B cell (primary cell): Measurements from ENCODE around the gene ST6GALNAC2. TPM values are rescaled to one million over a fixed set of nuclear protein-coding genes. Genes with fewer than 3 reads are reported as not detected.

Source experiments
- ATAC-seq: fragments of 200-7000 bp; cut with Tn5 transposase; one replicate; pipeline ENCODE4 v1.10.0; 2021; ENCODE audit warnings: low read depth, mild to moderate bottlenecking, moderate number of reproducible peaks, moderate library complexity
- CTCF ChIA-PET: fragments of 350-600 bp; sonication (Branson Sonifier 250); formaldehyde crosslinking; loops from one replicate; lab custom pipeline; 2021; ENCODE audit warnings: antibody characterized with exemption, inconsistent platforms; lab: Charles Lee
- POLR2A ChIA-PET: fragments of 350-600 bp; sonication (Branson Sonifier 250); formaldehyde crosslinking; loops from one replicate; lab custom pipeline; 2021; ENCODE audit warnings: antibody characterized with exemption; lab: Charles Lee
- DNase-seq: peaks from one replicate; pipeline ENCODE4 v3.0.0; 2013
- H2AFZ ChIP-seq: 2 replicates; pipeline ENCODE4 v1.6.1; 2012; ENCODE audit warnings: mild to moderate bottlenecking, low read depth, low read length; ENCODE audit not compliant: insufficient read depth, poor library complexity, severe bottlenecking
- H3K27ac ChIP-seq, 2 donors: 1 replicate in 1 of 2; 2 replicates in 1 of 2; pipeline ENCODE4 v1.5.1; 2012 to 2013; ENCODE audit warnings: low read length in 2 of 2, mild to moderate bottlenecking in 2 of 2, moderate library complexity in 1 of 2
- H3K27me3 ChIP-seq, 4 experiments: fragments of 200-600 bp in 1 of 4; sonication (generic) in 1 of 4; replicated peaks in 1 of 4; 1 replicate in 2 of 4; 2 replicates in 2 of 4; pipeline versions ENCODE4 v1.6.1 to v1.7.0; 2013 to 2016; ENCODE audit warnings: low read length in 3 of 4, mild to moderate bottlenecking in 2 of 4, mixed read lengths in 1 of 4, moderate library complexity in 1 of 4; ENCODE audit not compliant: insufficient read depth in 4 of 4, control insufficient read depth in 3 of 4; ENCODE audit errors: control extremely low read depth in 1 of 4
- H3K36me3 ChIP-seq, 2 experiments: replicated peaks in 1 of 2; 1 replicate in 1 of 2; 2 replicates in 1 of 2; pipeline versions ENCODE4 v1.6.1 to v1.7.1; 2013; ENCODE audit warnings: low read length in 1 of 2; ENCODE audit not compliant: insufficient read depth in 2 of 2, control insufficient read depth in 1 of 2; ENCODE audit errors: control extremely low read depth in 1 of 2, extremely low read depth in 1 of 2
- H3K4me1 ChIP-seq, 2 donors: fragments of 200-600 bp in 1 of 2; sonication (generic) in 1 of 2; 1 replicate in 1 of 2; 2 replicates in 1 of 2; pipeline versions ENCODE4 v1.5.1 to v1.6.1; 2013 to 2017; ENCODE audit warnings: low read length in 2 of 2; ENCODE audit not compliant: control insufficient read depth in 2 of 2, insufficient read depth in 2 of 2
- H3K4me2 ChIP-seq: replicated peaks from 2 replicates; pipeline ENCODE3; 2012; ENCODE audit warnings: mild to moderate bottlenecking, low read depth, low read length; ENCODE audit not compliant: poor library complexity, severe bottlenecking
- H3K4me3 ChIP-seq, 5 experiments: fragments of 200-600 bp in 1 of 5; sonication (generic) in 1 of 5; 1 replicate in 3 of 5; 2 replicates in 2 of 5; pipeline versions ENCODE4 v1.5.1 to v1.7.0; 2011 to 2016; ENCODE audit warnings: low read length in 4 of 5, mild to moderate bottlenecking in 4 of 5, low read depth in 2 of 5, control low read depth in 1 of 5, moderate library complexity in 1 of 5; ENCODE audit not compliant: insufficient read depth in 1 of 5; ENCODE audit errors: control extremely low read depth in 1 of 5, extremely low read depth in 1 of 5
- H3K79me2 ChIP-seq: fragments of 200-600 bp; sonication (generic); one replicate; pipeline ENCODE4 v1.6.0; 2016; ENCODE audit warnings: low read length; ENCODE audit not compliant: control insufficient read depth, insufficient read depth
- H3K9ac ChIP-seq: fragments of 200-600 bp; sonication (generic); 2 replicates; pipeline ENCODE4 v1.6.1; 2017; ENCODE audit warnings: mild to moderate bottlenecking, low read length, moderate library complexity
- H3K9me3 ChIP-seq, 3 donors: one replicate each; pipeline versions ENCODE4 v1.6.1 to v1.7.1; 2013; ENCODE audit warnings: low read length in 2 of 3; ENCODE audit not compliant: control insufficient read depth in 2 of 3, insufficient read depth in 1 of 3; ENCODE audit errors: control extremely low read depth in 1 of 3
- H4K20me1 ChIP-seq: 2 replicates; pipeline ENCODE4 v1.6.0; 2012; ENCODE audit warnings: mild to moderate bottlenecking, low read length; ENCODE audit not compliant: insufficient read depth, control insufficient read depth, poor library complexity, severe bottlenecking
- H3K27ac Mint-ChIP-seq: one replicate; pipeline ENCODE4 v1.8.0; 2021; ENCODE audit warnings: mixed read lengths
- H3K27me3 Mint-ChIP-seq: one replicate; pipeline ENCODE4 v1.8.0; 2021; ENCODE audit warnings: mixed read lengths
- H3K4me1 Mint-ChIP-seq: one replicate; pipeline ENCODE4 v1.8.0; 2021; ENCODE audit warnings: mixed read lengths
- H3K4me3 Mint-ChIP-seq: one replicate; pipeline ENCODE4 v1.8.0; 2021; ENCODE audit warnings: mixed read lengths
- H3K9me3 Mint-ChIP-seq: one replicate; pipeline ENCODE4 v1.8.0; 2022; ENCODE audit warnings: mixed read lengths; ENCODE audit not compliant: insufficient read depth
- EZH2 ChIP-seq: IDR thresholded peaks from 2 replicates; pipeline ENCODE4 v1.6.1; 2012; ENCODE audit warnings: borderline replicate concordance, low read depth, mild to moderate bottlenecking, moderate library complexity, low read length; ENCODE audit not compliant: insufficient read depth, poor library complexity, severe bottlenecking
- WGBS: methylation state at CpG from one replicate; pipeline ENCODE4 v1.1.5; 2013; ENCODE audit warnings: missing lambda C conversion rate; ENCODE audit not compliant: insufficient coverage; 5-methylcytosine and 5-hydroxymethylcytosine counted together
- intact Hi-C: fragments of 100-400 bp; cut with micrococcal nuclease; formaldehyde crosslinking; loops from one replicate; pipeline ENCODE4 v1.10.0; 2022
- polyA plus RNA-seq: library from polyadenylated mRNA; depleted of rRNA; stranded (reverse); fragments of >200 nt; gene quantifications from 2 replicates; pipeline ENCODE4 v1.2.3, GENCODE V29; 2012
- total RNA-seq, 2 donors: library from RNA; stranded (reverse); fragments of 120-200 nt in 1 of 2; gene quantifications; 1 replicate in 1 of 2; 2 replicates in 1 of 2; pipeline versions ENCODE4 v1.2.3 to v1.2.4, GENCODE V29; 2013 to 2022
- TF ChIP-seq, protein P1 (sequence below): fragments of 200-600 bp; IDR thresholded peaks from one replicate; pipeline ENCODE4 v1.8.0; 2022; ENCODE audit warnings: antibody characterized with exemption, mild to moderate bottlenecking

The ST6GALNAC2 gene
- total and polyA plus RNA-seq, 2 donors (not counting 1 experiment from before 2014, with no cell fraction given), result 0.58 to 2.7 TPM

DNA sequence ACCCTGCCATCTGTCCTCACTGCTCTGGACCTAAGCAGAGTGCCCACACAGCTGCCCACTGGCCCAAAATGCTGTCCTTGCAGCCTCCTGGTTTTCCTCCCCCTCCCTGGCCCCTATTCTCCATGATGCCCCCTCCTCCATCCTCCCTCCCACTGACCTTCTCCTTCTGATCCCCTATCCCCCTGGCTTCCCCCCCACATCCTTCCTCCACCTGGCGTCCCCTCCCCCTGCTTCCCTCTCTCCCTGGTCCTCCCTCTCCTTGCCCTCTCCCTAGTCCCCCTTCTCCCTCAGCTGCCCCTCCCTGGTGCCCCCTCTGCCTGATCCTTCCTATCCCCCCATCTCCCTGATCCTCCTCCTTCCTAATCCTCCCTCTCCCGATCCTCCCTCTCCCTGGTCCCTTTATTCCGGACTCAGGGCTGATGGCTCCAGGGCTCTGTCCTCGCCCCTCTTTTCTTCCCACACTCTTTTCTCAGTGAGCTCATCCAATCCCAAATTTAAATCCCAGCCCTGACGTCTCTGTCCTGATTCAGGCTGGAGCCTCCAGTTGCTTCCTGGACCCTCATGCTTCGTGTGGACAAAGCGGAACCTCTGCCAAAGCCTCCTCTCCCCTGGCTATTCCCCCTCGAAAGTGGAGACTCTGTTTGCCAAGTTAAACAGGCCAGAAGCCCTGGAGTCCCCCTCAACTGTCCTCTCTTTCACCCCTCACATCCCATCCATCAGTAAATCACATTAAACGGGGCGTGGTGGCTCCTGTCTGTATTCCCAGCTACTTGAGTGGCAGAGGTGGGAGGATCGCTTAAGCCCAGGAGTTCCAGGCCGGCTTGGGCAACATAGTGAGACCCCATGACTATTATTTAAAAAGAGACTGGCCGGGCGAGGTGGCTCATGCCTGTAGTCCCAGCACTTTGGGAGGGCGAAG lies 66.4 kb downstream of the ST6GALNAC2 start:
- ATAC-seq (no peak), DNase-seq (no peak)
- H3K4me1 ChIP-seq, result peaks cover 20 to 28% of the 10 kb centered on the region in 2 donors
- no peak overlapping the region for H3K27ac ChIP-seq
- no peak overlapping the region for H2AFZ ChIP-seq
- Mint-ChIP-seq H3K27ac (peak overlapping the region; percentile 37), H3K4me1 (peaks cover 30% of the 10 kb centered on the region), H3K4me3 (no peak overlapping the region), H3K9me3 (no peaks in the 10 kb centered on the region), H3K27me3 (peaks cover 3% of the 10 kb centered on the region)
- ChIA-PET CTCF (interaction anchor here (0.7 to 7.5 kb wide), 8 partner anchors 9 to 373 kb away, joined by 3 to 89 read pairs (median 4); no protein-coding TSS in a partner anchor), POLR2A (interaction anchor here (0.6 to 0.7 kb wide), 3 partner anchors 9 to 21 kb away, joined by 3 to 10 read pairs (median 7); partner anchors contain the start of gene PRCD)
- H3K9ac ChIP-seq, result no peak overlapping the region
- no peaks in the 10 kb centered on the region for H3K9me3 ChIP-seq
- TF ChIP-seq, protein P1, sequence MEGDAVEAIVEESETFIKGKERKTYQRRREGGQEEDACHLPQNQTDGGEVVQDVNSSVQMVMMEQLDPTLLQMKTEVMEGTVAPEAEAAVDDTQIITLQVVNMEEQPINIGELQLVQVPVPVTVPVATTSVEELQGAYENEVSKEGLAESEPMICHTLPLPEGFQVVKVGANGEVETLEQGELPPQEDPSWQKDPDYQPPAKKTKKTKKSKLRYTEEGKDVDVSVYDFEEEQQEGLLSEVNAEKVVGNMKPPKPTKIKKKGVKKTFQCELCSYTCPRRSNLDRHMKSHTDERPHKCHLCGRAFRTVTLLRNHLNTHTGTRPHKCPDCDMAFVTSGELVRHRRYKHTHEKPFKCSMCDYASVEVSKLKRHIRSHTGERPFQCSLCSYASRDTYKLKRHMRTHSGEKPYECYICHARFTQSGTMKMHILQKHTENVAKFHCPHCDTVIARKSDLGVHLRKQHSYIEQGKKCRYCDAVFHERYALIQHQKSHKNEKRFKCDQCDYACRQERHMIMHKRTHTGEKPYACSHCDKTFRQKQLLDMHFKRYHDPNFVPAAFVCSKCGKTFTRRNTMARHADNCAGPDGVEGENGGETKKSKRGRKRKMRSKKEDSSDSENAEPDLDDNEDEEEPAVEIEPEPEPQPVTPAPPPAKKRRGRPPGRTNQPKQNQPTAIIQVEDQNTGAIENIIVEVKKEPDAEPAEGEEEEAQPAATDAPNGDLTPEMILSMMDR, result no peak
- WGBS, result 89% methylated on average over 13 of the region's 15 CpGs
- no peaks in the 10 kb centered on the region for H3K36me3 ChIP-seq
- intact Hi-C loops, result no loop called here
- no peaks in the 10 kb centered on the region for H4K20me1 ChIP-seq
- H3K27me3 ChIP-seq, result peaks cover 0 to 11% (median 1%) of the 10 kb centered on the region in 4 experiments
- no peak overlapping the region for H3K4me2 ChIP-seq
- no peak overlapping the region for H3K4me3 ChIP-seq
- H3K79me2 ChIP-seq, result no peaks in the 10 kb centered on the region

DNA sequence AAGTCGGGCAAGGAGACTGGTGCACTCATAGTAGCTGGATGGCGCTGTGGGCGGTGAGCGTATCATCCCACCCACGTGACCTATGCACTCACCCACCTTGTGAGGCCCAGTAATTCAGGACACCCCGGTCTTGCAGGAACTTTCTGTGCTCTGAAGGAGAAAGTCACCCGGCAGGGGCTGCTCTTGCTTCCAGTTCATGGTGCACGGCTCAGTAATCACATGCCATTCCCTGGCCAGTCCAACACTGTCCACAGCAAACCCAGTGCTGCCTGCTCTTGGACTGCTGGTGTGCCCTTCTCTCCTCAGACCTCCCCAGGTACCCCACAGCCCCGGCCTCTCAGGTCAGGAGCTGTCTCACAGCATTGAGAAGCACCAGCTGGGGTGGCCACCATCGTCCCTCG lies 68.0 kb downstream of the ST6GALNAC2 start:
- Histone ChIP-seq H3K27me3 (peaks cover 0 to 7% (median 1%) of the 10 kb centered on the region in 4 experiments), H4K20me1 (no peaks in the 10 kb centered on the region), H3K9ac (no peak overlapping the region), H3K36me3 (no peaks in the 10 kb centered on the region), H2AFZ (no peak overlapping the region), H3K4me3 (no peak overlapping the region), H3K27ac (no peak overlapping the region), H3K4me2 (no peak overlapping the region), H3K9me3 (no peaks in the 10 kb centered on the region), H3K79me2 (no peaks in the 10 kb centered on the region), H3K4me1 (peaks cover 17 to 18% of the 10 kb centered on the region in 2 donors)
- ATAC-seq (no peak), DNase-seq (no peak)
- H3K27me3 Mint-ChIP-seq, result no peaks in the 10 kb centered on the region
- H3K4me3 Mint-ChIP-seq, result no peak overlapping the region
- H3K27ac Mint-ChIP-seq, result peak overlapping the region; percentile 37
- CTCF ChIA-PET, result interaction anchor here (1.0 to 7.5 kb wide), 6 partner anchors 10 to 107 kb away, joined by 3 to 43 read pairs (median 11); no protein-coding TSS in a partner anchor
- intact Hi-C loops, result no loop called here
- no peak for TF ChIP-seq EZH2
- TF ChIP-seq, protein P1, result no peak
- H3K9me3 Mint-ChIP-seq, result no peaks in the 10 kb centered on the region
- POLR2A ChIA-PET, result interaction anchor here (3.6 kb wide), 1 partner anchor 11 kb away, joined by 31 read pairs; no protein-coding TSS in a partner anchor
- H3K4me1 Mint-ChIP-seq, result peaks cover 29% of the 10 kb centered on the region
- WGBS, result 94% methylated on average over 11 of the region's 11 CpGs
